ENCODE measurements around the gene AIG1.
A peak's percentile ranks its signal among the peaks of the same experiment; 100 is the strongest.
"Not testable (repeated sequence)": the region's sequence is repeated elsewhere in the genome, so short reads cannot be mapped to it uniquely, and the experiment has no call there.

The AIG1 gene

DNA sequence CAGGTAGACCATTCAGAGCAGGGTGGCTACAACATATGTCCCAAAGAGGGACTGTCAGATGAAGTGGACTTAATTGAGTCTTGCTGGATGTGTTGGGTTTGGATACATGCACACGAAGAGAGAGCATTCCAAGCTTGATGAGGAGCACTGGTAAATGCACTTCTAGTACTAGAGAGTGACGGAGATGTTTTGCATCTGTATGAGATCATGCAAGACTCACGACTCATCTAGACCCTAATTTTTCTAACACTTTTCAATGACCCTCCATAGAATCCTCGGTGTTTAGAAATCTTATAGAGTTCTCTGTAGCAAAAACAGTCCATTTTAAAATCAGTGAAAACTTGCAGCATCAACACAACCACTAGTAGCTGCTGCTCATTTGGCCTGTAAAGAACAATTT is 4.8 kb upstream of the AIG1 start:
- no peak for DNase-seq (ENCODE audit: low read depth in 2 of 3, low spot score in 1 of 3)

GRCh38 chr6:143058987-143059386 is 1.7 kb upstream of the AIG1 start:
- DNase-seq (ENCODE audit: low read depth in 2 of 3, low spot score in 1 of 3) = no peak

DNA sequence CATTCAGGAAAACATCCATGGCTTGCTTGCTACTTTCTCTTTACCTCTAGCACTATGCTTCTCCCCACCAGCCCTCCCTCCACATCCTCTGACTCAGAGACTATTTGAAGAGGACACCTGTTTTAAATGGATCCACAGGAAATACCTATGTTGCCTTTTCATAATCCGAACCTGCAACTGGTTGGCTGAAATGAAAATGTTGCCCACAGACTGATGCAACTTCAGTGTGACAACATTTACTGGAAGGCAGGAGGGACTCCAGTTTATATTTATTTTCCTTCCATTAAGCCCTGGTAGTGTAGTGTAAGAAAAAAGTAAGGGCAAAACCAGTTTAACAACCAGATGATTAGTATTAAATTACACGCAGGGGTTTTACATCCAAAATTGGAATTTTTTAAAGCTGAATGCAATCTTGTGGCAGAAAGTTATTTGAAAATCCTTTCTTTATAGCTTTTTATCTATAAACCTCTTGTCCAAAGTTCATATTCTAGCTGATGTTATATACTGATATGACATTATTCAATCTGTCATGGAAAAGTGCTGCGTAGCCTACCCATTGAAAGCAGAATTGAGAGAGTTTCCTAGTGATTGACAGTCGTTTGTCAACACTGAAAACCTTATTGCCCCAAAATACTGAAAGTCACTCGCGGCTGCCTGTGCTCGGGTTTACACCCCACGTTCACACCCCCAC is 881 bp upstream of the AIG1 start:
- DNase-seq (ENCODE audit: low read depth in 2 of 3, low spot score in 1 of 3) = peak in 2 of 3 donors; percentile 16 to 34

DNA sequence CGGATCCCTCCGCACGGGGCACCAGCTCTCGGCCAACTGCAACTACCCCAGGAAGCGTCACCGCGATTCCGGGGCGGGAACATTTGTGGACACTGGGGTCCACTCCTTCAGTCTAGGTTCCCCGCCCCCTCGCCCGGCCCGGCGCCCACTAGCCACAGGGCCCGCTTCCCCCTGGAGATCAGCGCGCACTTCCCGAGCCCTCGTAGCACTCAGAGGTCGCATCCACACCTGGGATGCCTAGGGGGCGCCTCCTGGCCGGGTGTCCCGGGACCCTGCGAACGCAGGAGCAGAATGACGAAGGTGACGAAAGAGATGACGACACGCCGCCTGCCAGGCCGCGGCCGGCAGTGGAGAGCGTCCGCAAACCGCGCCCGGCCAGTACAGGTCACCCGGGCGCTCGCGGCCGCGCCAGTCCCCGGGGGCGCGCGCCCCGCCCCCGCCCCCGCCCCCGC is 309 bp upstream of the AIG1 start:
- peak; percentile 56 to 60 (median 59) for DNase-seq (ENCODE audit: low read depth in 2 of 3, low spot score in 1 of 3)

- DNase-seq (ENCODE audit: low read depth in 2 of 3, low spot score in 1 of 3) = no peak
These were observed 1.1 kb downstream of the AIG1 start for GRCh38 chr6:143061597-143062385.

DNA sequence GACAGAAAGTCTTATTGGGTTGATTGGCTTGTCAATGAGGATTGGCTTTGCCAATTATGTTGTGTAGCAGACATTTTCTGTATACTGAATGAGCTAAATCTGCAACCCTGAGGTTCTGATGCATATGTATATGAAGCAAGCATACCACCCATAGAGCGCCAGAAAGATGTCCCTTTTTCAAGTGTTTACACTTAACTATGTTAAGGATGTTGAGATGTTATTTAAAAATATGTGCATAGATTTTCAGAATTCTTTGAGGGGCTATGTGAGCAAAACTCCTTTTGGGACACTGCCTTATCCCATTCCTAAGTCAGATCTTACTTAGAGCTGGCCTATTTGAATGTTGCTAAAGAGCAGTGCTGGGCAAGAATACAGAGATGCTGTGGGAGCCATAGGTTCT is 1.9 kb downstream of the AIG1 start:
- no peak for DNase-seq (ENCODE audit: low read depth in 2 of 3, low spot score in 1 of 3)

GRCh38 chr6:143063631-143064030 is 2.9 kb downstream of the AIG1 start:
- no peak for DNase-seq (ENCODE audit: low read depth in 2 of 3, low spot score in 1 of 3)

DNA sequence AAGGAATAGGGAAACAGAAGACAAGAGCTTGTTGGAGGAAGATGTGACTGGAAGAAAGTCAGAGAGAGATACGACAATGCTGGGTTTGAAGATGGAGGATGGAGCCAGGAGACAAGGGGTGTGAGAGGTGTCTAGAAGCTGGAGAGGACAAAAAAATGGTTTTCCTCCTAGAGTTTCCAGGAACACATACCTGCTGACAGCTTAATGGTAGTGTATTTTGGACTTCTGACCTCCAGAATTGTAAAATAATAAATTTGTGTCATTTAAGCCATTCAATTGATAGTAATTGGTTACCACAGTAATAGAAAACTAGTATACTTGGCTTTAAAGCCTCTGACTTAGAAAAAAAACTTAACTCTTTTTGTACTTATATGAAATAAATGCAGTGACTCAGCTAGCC is 3.6 kb downstream of the AIG1 start:
- DNase-seq (ENCODE audit: low read depth in 2 of 3, low spot score in 1 of 3) = no peak

DNA sequence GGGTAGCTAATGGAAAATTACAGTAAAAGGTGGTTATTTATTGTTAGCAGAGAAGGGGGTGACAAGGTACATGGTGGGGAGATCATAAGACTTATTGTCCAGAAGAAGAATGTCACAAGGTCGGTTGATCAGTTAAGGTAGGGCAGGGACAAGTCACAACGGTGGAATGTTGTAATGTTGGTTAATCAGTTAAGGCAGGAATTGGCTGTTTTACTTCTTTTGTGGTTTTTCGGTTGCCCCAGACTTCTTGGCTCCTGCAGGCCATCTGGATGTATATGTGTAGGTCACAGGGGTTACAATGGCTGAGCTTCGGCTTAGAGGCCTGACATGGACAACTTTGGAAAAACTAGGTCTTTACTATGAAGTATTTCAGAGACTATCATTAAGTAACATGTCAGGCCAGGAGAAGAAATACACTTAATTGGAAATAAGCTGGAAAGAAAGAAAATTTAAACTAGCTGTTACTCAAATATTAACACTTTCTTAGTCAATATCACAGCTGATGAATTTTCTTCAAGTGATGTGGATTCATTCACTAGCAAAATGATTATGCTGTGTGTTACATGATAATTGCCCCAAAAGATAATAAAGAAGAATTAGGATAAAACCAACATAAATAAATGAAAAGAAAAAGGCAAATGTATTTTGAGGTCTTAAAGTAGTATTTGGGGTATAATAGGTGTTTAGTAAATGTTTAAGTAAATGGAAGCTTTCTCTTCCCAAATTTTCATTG is 4.4 kb downstream of the AIG1 start:
- DNase-seq (ENCODE audit: low read depth in 2 of 3, low spot score in 1 of 3) = no peak

DNA sequence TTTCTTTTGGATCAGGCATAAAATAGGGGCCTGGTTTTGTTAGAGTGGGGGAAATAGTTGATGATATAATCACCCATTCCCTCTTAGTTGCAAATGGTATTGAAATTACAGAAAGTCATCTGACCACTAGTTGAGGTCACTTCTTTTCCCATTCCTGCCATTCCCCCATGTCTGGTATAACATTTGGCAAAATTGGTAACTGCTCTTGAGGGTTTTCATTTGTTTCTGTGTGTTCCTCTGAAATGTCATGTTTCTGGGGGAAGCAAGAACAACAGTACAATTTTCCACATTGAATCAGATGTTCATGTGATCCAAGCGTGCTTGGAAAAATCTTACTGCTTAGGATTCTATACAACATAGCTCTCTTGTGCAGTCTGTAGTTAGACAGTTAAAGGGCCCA is 7.3 kb downstream of the AIG1 start:
- no peak for DNase-seq (ENCODE audit: low read depth in 2 of 3, low spot score in 1 of 3)

GRCh38 chr6:143074101-143074500 is 13.4 kb downstream of the AIG1 start:
- no peak for DNase-seq (ENCODE audit: low read depth in 2 of 3, low spot score in 1 of 3)

- no peak for DNase-seq (ENCODE audit: low read depth in 2 of 3, low spot score in 1 of 3)
These were observed 14.1 kb downstream of the AIG1 start for GRCh38 chr6:143074670-143075318.

DNA sequence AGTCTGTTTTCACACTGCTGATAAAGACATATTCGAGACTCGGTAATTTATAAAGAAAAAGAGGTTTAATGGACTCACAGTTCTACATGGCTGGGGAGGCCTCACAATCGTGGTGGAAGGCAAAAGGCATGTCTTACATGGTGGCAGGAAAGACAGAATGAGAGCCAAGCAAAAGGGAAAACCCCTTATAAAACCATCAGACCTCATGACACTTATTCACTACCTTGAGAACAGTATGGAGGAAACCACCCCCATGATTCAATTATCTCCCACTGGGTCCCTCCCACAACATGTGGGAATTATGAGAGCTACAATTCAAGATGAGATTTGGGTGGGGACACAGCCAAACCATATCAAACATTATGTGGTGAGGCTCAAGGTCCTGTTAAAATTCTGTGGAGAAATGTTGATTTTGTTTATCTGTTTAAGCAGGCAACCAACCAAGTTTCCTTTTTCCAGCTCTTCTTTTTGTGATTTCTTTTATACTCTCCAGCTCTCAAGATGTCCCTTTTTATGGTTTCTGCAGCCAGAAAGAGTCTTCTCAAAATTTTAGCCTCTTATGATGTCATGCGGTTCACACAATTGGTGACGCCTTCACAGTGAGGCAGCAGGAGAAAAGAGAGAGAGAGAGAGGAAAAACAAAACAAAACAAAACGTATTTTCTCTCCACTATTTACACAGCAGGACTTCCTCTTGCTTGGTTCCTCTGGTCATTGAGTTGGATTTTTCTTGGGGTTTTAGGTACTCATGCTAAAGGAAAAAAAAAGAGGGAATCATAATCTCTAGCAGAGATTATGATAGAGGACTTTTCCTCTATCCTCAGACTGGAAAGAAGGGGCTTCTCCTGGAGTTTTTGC is 18.0 kb downstream of the AIG1 start:
- no peak for DNase-seq (ENCODE audit: low read depth in 2 of 3, low spot score in 1 of 3)

- DNase-seq (ENCODE audit: low read depth in 2 of 3, low spot score in 1 of 3) = no peak
These were observed 18.6 kb downstream of the AIG1 start for GRCh38 chr6:143079325-143079640.

DNA sequence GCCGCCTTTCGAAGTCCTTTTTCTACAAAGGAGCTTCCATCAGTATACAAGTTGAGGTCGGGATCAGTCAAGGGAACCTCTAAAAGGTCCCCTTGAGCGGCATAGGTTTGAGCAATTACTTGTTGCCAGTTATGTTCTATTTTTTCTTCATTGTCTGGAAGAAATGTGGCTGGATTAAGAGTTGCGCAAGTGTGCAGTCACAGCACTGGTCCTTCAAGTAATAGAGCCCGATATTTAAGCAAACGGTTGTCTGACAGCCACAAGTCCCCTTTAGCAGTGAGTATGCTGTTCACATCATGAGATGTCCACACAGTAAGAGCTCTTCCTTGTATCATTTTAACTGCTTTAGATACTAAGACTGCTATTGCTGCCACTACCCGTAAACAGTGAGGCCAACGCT is 21.6 kb downstream of the AIG1 start:
- not testable (repeated sequence) for DNase-seq (ENCODE audit: low read depth in 2 of 3, low spot score in 1 of 3)

DNA sequence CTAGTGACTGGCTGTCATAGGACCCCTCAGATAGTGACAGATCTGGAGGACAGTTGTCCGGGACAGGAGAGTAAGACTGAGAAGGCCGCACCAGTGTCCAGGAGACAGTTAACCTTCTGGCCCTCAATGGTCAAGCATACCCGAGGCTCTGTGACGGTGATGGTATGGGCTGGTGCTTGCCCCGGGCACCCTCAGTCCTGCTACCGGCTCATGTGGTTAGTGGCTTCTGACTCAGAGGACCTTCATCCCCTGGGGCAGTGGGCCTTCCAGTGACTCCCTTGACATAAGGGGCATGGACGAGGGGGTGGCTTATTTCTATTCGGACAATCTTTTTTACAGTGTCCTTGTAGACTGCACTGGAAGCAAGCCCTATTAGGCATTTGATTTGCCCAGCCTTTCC is 23.3 kb downstream of the AIG1 start:
- not testable (repeated sequence) for DNase-seq (ENCODE audit: low read depth in 2 of 3, low spot score in 1 of 3)

DNA sequence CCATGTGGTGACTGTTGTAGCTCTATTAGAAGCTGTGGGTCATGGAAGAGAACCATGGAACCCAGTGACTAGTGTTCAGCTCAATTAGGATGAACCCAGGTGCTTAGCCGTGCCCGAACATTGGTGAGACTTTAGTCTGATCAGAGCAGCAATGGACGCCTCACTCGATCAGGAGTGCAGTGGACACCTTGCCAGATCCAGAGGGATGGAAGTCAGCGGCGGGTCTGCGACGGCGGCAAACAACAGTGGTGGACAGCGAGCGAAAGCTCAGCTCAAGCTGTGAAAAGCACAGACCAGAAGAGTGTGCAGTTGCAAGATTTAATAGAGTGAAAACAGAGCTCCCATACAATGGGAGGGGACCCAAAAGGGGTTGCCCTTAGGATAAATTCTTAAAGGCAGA is 26.6 kb downstream of the AIG1 start:
- not testable (repeated sequence) for DNase-seq (ENCODE audit: low read depth in 2 of 3, low spot score in 1 of 3)

GRCh38 chr6:143087856-143088255 is 27.2 kb downstream of the AIG1 start:
- no peak for DNase-seq (ENCODE audit: low read depth in 2 of 3, low spot score in 1 of 3)

DNA sequence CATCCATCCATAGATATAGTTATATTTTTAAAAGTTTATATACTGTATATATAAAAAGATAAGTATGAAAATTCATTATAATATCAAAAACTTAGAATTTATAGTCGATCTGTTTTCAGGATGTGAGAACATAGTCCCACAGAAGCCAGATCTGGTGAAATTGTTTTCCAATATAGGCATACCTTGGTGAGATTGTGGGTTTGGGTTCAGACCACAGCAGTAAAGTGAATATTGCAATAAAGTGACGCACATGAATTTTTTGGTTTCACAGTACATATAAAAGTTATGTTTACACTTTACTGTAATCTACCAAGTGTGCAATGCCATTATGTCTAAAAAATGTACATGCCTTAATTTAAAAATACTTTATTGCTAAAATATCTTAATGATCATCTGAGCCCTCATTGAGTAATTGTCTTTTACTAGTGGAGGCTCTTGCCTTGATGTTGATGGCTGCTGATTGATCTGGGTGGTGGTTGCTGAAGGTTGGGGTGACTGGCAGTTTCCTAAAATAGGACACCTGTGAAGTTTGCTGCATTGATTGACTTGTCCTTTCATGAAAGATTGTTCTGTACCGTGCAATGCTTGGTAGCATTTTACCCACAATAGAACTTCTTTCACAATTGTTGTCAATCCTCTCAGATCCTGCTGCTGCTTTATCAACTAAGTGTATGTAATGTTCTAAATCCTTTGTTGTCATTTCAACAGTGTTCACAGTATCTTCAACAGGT is 29.8 kb downstream of the AIG1 start:
- no peak for DNase-seq (ENCODE audit: low read depth in 2 of 3, low spot score in 1 of 3)

DNA sequence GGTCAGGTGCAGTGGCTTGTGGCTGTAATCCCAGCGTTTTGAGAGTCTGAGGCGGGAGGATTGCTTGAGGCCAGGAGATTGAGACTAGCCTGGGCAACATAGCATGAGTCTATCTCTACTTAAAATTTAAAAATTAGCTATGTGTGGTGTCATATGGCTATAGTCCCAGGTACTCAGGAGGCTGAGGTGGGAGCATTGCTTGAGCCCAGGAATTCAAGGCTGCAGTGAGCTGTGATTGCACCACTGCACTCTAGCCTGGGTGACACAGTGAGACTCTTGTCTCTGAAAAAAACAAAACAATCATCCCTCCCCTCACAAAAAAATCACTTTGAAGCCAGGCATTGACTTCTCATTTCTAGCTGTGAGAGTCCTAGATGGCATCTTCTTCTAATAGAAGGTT is 32.1 kb downstream of the AIG1 start:
- no peak for DNase-seq (ENCODE audit: low read depth in 2 of 3, low spot score in 1 of 3)
